Aorta (tissue), 5 donors: ENCODE results near the gene PTPRF. TPM values are rescaled to one million over a fixed set of nuclear protein-coding genes. Genes with fewer than 3 reads are reported as not detected.

Experiments
- ATAC-seq: fragments of 200-7000 bp; cut with Tn5 transposase; one replicate; pipeline ENCODE4 v1.9.1; 2022; ENCODE audit warnings: moderate library complexity; ENCODE audit not compliant: low FRiP score
- DNase-seq, 2 donors: peaks; one replicate each; pipeline ENCODE4 v3.0.0-alpha.2; 2020
- H3K27ac ChIP-seq, 2 donors: one replicate each; pipeline ENCODE4 v1.5.1; 2013; ENCODE audit warnings: low read length in 2 of 2, mild to moderate bottlenecking in 2 of 2, moderate library complexity in 2 of 2, control low read depth in 1 of 2, inconsistent platforms in 1 of 2, low read depth in 1 of 2
- H3K27me3 ChIP-seq, 2 donors: one replicate each; pipeline ENCODE4 v1.6.1; 2013; ENCODE audit warnings: control low read depth in 1 of 2, low read length in 1 of 2, mild to moderate bottlenecking in 1 of 2, moderate library complexity in 1 of 2; ENCODE audit not compliant: insufficient read depth in 2 of 2, control insufficient read depth in 1 of 2
- H3K36me3 ChIP-seq, 2 donors: one replicate each; pipeline ENCODE4 v1.6.1; 2013; ENCODE audit warnings: control low read depth in 1 of 2, low read length in 1 of 2, mild to moderate bottlenecking in 1 of 2; ENCODE audit not compliant: insufficient read depth in 2 of 2, control insufficient read depth in 1 of 2
- H3K4me1 ChIP-seq, 2 donors: one replicate each; pipeline ENCODE4 v1.6.1; 2013; ENCODE audit warnings: low read length in 2 of 2, control low read depth in 1 of 2, mild to moderate bottlenecking in 1 of 2, moderate library complexity in 1 of 2; ENCODE audit not compliant: insufficient read depth in 2 of 2, control insufficient read depth in 1 of 2
- H3K4me3 ChIP-seq, 2 donors: one replicate each; pipeline ENCODE4 v1.5.1; 2013; ENCODE audit warnings: low read length in 2 of 2, control low read depth in 1 of 2, mild to moderate bottlenecking in 1 of 2
- H3K9me3 ChIP-seq: one replicate; pipeline ENCODE4 v1.6.1; 2013; ENCODE audit warnings: mild to moderate bottlenecking, low read length; ENCODE audit not compliant: control insufficient read depth
- WGBS, 2 donors: extraction: QIAGEN DNeasy Blood & Tissue Kit; methylation state at CpG; one replicate each; pipeline ENCODE4 v1.1.7; 2013; 5-methylcytosine and 5-hydroxymethylcytosine counted together
- intact Hi-C, 2 donors: fragments of 100-400 bp; cut with DNase I; formaldehyde crosslinking; loops; one replicate each; pipeline versions ENCODE4 v1.14.2 to v1.15.0; 2022
- polyA plus RNA-seq, 2 donors: library from polyadenylated mRNA; stranded (reverse); fragments of 200-250 nt; gene quantifications; one replicate each; pipeline ENCODE4 v1.2.3, GENCODE V29; 2013
- total RNA-seq, 2 donors: library from RNA; stranded (reverse); fragmentation: NEBNext Ultra II Directional; extraction: Animal tissue kit (Norgen Biotek cat#: 25700); gene quantifications; one replicate each; pipeline ENCODE4 v1.2.1, GENCODE V29; 2021
- donor health status: healthy with polysubstance abuse.
- donor health status: Bipolar disorder and iron deficiency.
- donor health status: DM: no; HTN: no; CAD: no.
- donor health status: DM: no; HTN: no; CAD: no.
- donor health status: DM: yes; HTN: yes; CAD: no.

Gene PTPRF
- total and polyA plus RNA-seq, 4 donors: 11.6 to 86.2 (median 40.6) TPM

DNA sequence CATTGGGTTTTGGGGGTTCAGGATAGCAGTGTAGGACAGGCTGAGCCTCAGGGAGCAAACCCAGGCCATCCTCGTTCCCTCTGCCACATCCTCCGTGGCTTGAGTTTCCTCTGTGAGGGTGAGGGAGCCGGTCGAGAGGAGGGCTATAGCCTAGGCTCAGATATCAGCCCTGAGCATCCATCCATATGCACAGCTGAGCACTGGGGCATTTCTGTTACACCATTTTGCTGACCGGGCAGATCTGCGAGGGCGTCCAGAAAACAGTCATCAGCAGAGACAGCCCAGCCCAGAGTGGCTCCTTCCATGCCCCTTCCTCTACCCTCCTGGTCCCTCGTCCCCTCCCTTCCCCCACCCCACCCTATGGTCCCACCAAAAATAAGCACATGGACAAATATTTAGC is 53.5 kb downstream of the PTPRF start:
- DNase-seq: no peak
- no peaks in the 10 kb centered on the region for H3K36me3 ChIP-seq
- no peaks in the 10 kb centered on the region for H3K27me3 ChIP-seq
- H3K27ac ChIP-seq: no peak overlapping the region
- no peak overlapping the region for H3K4me3 ChIP-seq
- intact Hi-C loops: no loop called here
- H3K4me1 ChIP-seq: no peaks in the 10 kb centered on the region
- H3K9me3 ChIP-seq: no peaks in the 10 kb centered on the region
- ATAC-seq: no peak
- WGBS, 2 donors: 68 to 72% methylated on average over 8 of the region's 8 CpGs

DNA sequence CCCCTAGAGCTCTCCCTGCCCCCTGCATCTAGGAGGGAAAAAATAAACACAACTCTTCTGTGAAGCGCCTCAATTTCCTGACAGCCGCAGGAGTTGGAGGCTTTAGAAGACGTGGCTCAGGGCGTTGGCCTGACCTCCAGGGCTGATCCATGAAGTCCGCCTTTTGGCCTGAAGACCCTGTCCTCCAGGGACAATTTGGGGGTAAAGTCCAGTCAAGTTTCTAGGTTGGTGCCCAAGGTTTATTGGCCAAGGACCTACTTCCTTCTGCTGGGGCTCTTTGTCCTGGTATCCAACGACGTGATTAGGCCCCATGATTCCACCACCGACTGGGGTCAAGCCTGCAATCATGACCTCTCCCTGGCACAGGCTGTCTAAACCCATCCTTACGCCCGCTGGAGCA is 54.9 kb downstream of the PTPRF start:
- ATAC-seq: no peak
- no peaks in the 10 kb centered on the region for H3K4me1 ChIP-seq
- H3K36me3 ChIP-seq: no peaks in the 10 kb centered on the region
- DNase-seq: no peak
- no peaks in the 10 kb centered on the region for H3K9me3 ChIP-seq
- H3K27ac ChIP-seq: no peak overlapping the region
- no peaks in the 10 kb centered on the region for H3K27me3 ChIP-seq
- H3K4me3 ChIP-seq: no peak overlapping the region
- 88 to 90% methylated on average over 10 of the region's 10 CpGs for WGBS, 2 donors
- intact Hi-C loops: no loop called here

DNA sequence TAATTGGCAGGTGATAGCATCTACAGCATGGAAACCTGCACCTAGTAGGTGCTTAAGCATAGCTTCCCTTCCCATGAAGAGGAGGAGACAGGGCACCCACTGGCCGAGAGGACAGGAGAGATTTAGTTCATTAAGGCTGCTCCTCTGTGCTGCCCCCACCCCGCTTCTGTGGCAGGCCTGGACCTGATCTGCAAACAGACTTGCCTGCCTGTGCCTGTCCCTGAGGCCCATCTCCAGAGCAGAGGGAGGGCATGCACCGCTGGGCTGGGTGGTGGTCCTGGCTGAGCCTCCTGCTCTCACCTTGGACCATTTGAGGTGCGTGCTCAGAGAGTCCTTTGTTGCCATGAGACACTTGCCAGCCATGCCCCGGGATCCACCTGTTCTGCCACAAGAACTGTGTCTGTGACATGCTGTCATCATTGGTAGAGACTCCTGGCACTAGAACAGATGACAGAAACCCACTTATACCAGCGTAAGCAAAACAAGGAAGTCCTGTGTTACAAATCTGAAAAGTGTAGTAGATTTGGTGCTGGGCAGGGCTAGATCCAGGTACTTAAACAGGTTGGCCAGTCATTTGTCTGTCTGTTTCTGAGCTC is 55.6 kb downstream of the PTPRF start:
- 91 to 93% methylated on average over 6 of the region's 6 CpGs for WGBS, 2 donors
- Histone ChIP-seq H3K36me3 (no peaks in the 10 kb centered on the region), H3K27me3 (no peaks in the 10 kb centered on the region), H3K9me3 (no peaks in the 10 kb centered on the region), H3K27ac (no peak overlapping the region), H3K4me3 (no peak overlapping the region), H3K4me1 (no peaks in the 10 kb centered on the region)
- ATAC-seq (no peak), DNase-seq (no peak)
- intact Hi-C loops: no loop called here

DNA sequence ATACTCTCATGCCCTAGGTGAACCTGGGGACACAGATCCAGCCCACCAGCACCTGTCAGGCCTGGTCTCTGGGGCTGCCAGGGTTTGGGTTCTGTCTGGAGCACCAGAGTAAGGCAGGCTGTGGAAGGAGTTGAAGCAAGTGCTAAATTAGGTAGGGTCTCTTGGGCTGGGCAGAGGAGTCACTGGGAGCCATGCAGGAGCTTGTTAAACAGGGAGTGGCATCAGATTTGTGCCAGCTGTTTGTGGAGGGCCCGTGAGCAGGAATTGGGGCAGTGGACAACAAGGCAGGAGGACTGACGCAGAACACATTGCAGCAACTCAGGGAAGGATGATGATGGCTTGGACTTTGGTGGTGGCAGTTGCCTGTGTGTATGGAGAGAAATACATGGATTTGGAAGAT is 56.3 kb downstream of the PTPRF start:
- ATAC-seq (no peak), DNase-seq (no peak)
- intact Hi-C loops: no loop called here
- Histone ChIP-seq H3K27ac (no peak overlapping the region), H3K4me1 (no peaks in the 10 kb centered on the region), H3K4me3 (no peak overlapping the region), H3K9me3 (no peaks in the 10 kb centered on the region), H3K27me3 (no peaks in the 10 kb centered on the region), H3K36me3 (no peaks in the 10 kb centered on the region)
- WGBS, 2 donors: 89 to 94% methylated on average over 2 of the region's 2 CpGs

DNA sequence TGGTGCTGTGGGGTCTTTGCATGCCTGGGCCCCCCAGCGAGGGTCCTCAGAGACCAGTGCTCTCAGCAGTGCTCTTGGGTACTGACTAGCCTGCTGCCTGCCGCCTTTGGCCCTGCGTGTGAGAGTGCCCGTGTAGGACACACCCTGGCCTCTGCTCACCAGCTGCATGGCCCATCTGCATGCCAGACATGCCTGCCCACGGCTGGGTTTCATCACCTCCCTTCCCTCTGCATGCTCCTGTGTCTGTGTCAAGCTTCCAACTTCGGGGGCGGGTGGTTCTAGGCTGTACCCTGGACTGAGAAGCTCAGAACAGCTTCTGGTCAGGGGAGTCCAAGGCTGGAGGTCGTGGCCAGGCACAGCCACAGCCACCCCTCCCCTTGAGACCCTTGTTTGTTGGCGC is 56.9 kb downstream of the PTPRF start:
- intact Hi-C loops: no loop called here
- Histone ChIP-seq H3K4me1 (no peaks in the 10 kb centered on the region), H3K27ac (no peak overlapping the region), H3K27me3 (no peaks in the 10 kb centered on the region), H3K4me3 (no peak overlapping the region), H3K9me3 (no peaks in the 10 kb centered on the region), H3K36me3 (no peaks in the 10 kb centered on the region)
- WGBS, 2 donors: 76 to 78% methylated on average over 9 of the region's 9 CpGs
- DNase-seq (no peak), ATAC-seq (no peak)

DNA sequence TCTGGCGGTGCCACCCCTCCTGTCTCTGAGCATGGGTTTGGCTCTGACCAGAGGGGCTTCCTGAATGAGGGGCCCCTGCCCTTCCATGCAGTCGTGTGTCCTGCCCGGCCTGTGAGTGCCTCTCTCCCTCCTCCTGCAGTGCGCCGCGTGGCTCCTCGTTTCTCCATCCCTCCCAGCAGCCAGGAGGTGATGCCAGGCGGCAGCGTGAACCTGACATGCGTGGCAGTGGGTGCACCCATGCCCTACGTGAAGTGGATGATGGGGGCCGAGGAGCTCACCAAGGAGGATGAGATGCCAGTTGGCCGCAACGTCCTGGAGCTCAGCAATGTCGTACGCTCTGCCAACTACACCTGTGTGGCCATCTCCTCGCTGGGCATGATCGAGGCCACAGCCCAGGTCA is 57.9 kb downstream of the PTPRF start:
- 93 to 96% methylated on average over 18 of the region's 18 CpGs for WGBS, 2 donors
- Histone ChIP-seq H3K4me1 (no peaks in the 10 kb centered on the region), H3K4me3 (no peak overlapping the region)

DNA sequence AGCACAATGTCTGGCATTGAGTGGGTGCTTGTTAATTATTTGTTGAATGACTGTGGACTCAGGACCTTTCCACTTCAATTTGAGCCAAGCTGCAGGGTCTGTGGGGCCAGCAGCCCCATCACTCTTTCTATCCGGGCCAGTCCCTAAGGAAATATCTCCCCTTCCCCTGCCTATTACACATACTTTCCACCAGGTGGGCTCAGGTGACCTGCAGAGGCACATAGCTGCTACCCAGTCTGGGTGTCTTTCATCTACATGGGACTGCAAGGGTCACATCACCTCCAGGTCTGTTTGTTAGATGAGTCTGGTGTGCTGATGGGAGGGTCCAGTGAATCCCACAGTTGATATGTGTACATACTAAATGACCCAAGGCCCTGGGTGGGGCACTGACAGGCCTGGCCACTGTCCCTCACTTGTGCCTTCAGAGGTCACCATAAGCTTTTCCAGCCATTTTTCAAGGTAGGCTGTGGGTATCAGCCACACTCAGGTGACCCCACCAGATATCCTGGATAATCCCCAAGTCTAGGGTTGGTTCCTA is 59.8 kb downstream of the PTPRF start:
- ATAC-seq (no peak), DNase-seq (no peak)
- Histone ChIP-seq H3K27me3 (no peaks in the 10 kb centered on the region), H3K4me1 (no peaks in the 10 kb centered on the region), H3K27ac (no peak overlapping the region), H3K4me3 (no peak overlapping the region), H3K36me3 (no peaks in the 10 kb centered on the region), H3K9me3 (no peaks in the 10 kb centered on the region)
- intact Hi-C loops: no loop called here
- 37 to 38% methylated on average over 1 of the region's 1 CpG for WGBS, 2 donors

More for the DNA sequence above, 57.9 kb downstream of the PTPRF start:
- Histone ChIP-seq H3K9me3 (no peaks in the 10 kb centered on the region), H3K27ac (no peak overlapping the region), H3K36me3 (no peaks in the 10 kb centered on the region), H3K27me3 (no peaks in the 10 kb centered on the region)
- no peak for DNase-seq
- intact Hi-C loops: no loop called here
- no peak for ATAC-seq

DNA sequence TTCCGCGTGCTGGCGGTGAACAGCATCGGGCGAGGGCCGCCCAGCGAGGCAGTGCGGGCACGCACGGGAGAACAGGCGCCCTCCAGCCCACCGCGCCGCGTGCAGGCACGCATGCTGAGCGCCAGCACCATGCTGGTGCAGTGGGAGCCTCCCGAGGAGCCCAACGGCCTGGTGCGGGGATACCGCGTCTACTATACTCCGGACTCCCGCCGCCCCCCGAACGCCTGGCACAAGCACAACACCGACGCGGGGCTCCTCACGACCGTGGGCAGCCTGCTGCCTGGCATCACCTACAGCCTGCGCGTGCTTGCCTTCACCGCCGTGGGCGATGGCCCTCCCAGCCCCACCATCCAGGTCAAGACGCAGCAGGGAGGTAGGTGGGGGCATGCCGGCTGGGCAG is 60.5 kb downstream of the PTPRF start:
- WGBS, 2 donors: 96 to 98% methylated on average over 39 of the region's 39 CpGs
- H3K27me3 ChIP-seq: no peaks in the 10 kb centered on the region
- DNase-seq: no peak
- ATAC-seq: no peak
- no peak overlapping the region for H3K4me3 ChIP-seq
- no peak overlapping the region for H3K27ac ChIP-seq
- intact Hi-C loops: no loop called here
- no peaks in the 10 kb centered on the region for H3K36me3 ChIP-seq
- H3K4me1 ChIP-seq: no peaks in the 10 kb centered on the region
- H3K9me3 ChIP-seq: no peaks in the 10 kb centered on the region

DNA sequence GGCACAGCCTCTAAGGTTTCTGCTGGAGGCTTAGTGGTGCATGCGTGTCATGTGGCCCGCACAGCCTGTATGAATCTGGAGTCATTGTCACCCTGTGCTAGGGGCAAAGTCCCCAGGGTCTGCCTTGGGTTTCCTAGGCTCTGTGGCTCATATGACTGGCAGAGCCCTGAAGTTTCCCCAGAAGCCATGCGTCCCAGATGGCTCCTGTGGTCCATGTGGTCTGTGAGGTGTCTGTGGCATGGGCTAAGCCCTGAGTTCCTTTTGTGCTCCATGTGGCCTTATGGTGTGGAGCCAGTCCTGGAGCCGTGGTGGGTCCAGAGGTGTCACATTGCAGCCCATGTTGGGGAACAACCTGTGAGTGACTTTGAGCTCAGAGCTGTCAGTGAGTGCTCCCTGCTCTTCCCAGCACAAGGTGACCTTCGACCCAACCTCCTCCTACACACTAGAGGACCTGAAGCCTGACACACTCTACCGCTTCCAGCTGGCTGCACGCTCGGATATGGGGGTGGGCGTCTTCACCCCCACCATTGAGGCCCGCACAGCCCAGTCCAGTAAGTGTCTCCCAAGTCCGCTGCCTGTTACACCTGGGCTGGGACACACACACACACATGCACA is 61.5 kb downstream of the PTPRF start:
- H3K4me1 ChIP-seq: no peaks in the 10 kb centered on the region
- no peaks in the 10 kb centered on the region for H3K9me3 ChIP-seq
- DNase-seq: no peak
- 92 to 93% methylated on average over 11 of the region's 11 CpGs for WGBS, 2 donors
- no peak overlapping the region for H3K4me3 ChIP-seq
- H3K27me3 ChIP-seq: no peaks in the 10 kb centered on the region
- no peak for ATAC-seq
- H3K27ac ChIP-seq: no peak overlapping the region
- intact Hi-C loops: no loop called here
- H3K36me3 ChIP-seq: no peaks in the 10 kb centered on the region
